ENCODE measurements around the gene QPCT.

The QPCT gene

DNA sequence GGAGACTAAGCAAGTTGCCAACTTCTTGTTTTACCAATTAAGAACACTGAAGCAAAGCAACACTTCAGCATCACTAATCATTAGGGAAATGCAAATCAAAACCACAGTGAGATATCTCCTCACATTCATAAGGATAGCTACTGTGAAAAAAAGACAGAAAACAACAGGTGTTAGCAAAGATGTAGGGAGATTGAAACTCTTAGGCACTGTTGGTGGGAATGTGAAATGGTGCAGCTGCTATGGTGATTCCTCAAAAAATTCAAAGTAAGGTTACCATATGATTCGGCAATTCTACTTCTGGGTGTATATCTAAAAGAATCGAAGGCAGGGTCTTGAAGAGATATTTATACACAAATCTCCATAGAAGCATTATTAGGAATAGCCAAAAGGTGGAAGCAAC, 11.2 kb upstream of the QPCT start:
- TF ChIP-seq, protein P1, sequence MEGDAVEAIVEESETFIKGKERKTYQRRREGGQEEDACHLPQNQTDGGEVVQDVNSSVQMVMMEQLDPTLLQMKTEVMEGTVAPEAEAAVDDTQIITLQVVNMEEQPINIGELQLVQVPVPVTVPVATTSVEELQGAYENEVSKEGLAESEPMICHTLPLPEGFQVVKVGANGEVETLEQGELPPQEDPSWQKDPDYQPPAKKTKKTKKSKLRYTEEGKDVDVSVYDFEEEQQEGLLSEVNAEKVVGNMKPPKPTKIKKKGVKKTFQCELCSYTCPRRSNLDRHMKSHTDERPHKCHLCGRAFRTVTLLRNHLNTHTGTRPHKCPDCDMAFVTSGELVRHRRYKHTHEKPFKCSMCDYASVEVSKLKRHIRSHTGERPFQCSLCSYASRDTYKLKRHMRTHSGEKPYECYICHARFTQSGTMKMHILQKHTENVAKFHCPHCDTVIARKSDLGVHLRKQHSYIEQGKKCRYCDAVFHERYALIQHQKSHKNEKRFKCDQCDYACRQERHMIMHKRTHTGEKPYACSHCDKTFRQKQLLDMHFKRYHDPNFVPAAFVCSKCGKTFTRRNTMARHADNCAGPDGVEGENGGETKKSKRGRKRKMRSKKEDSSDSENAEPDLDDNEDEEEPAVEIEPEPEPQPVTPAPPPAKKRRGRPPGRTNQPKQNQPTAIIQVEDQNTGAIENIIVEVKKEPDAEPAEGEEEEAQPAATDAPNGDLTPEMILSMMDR (IDR thresholded peaks at IDR 0.05; ENCODE audit: borderline replicate concordance, insufficient read depth, low read depth, low read length) = no peak
- H3K4me3 ChIP-seq (ENCODE audit: low read depth, low read length) = no peak overlapping the region

DNA sequence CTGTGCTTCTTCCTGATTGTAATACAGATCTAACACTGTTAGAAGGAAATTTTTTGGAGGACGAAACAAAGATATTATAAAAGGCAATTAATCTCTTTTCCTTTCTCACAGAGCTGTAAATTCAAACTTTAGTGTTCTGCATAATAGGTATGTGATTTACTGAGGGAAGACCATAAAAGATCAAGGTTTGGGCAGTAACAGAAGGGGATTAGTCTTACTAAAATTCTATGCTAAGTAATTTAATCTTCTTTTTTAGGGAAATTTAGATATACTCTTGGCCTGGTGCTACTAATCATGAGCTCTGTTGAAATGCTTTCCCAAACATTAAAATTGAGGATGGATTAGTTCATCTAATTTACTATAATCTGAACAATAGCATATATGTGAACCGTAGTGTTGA, 8.8 kb upstream of the QPCT start:
- TF ChIP-seq, protein P1 (IDR thresholded peaks at IDR 0.05; ENCODE audit: borderline replicate concordance, insufficient read depth, low read depth, low read length) = no peak
- no peak overlapping the region for H3K4me3 ChIP-seq (ENCODE audit: low read depth, low read length)

DNA sequence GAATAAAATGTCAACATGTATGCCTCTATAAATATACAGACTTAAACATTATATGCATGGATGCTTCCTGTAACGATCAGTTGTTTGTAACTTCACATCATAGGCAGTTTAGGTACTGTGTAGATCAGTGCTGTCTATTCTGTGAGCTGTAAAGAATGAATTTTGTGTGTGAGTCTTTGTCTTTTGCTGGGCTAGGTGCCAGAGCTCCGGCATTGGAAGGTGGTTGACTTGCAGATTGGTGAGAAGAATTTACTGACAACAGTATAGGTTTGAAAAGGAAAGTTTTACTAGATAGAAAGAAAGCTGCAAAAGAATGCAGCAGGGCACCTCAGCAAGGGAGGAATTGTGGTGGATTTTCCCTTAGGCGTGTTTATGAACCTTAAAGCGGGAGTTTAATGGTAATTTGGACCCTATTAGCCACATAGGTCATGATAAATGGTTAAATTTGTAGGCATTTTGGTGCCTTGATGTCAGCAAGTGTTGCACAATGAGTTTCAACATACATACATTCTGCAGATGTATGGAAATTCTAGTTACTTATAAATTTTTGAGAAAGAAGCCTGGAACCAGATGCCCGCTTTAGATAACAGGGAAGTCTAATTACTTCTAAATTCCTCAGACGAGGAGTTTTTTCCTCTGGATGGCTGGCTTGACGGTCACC, 6.7 kb upstream of the QPCT start:
- TF ChIP-seq, protein P1 (IDR thresholded peaks at IDR 0.05; ENCODE audit: borderline replicate concordance, insufficient read depth, low read depth, low read length) = no peak
- no peak overlapping the region for H3K4me3 ChIP-seq (ENCODE audit: low read depth, low read length)

DNA sequence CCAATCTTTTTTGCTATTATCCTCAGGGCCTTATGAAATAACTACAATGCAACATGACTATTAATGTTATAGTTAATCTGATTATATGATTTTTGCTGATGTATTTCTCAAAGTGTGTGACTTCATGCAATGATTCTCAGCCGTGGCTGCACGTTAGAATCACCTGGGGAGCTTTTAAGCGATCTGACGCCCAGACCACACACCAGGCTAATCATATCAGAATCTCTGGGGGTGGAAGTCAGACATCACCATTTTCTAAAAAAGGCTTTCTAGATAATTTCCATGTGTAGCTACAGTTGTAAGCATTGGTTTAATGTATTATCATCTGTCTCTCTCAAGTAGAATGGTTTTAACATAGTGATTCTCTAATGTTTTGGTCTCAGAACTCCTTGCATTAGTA, 5.5 kb upstream of the QPCT start:
- TF ChIP-seq, protein P1 (IDR thresholded peaks at IDR 0.05; ENCODE audit: borderline replicate concordance, insufficient read depth, low read depth, low read length) = no peak
- H3K4me3 ChIP-seq (ENCODE audit: low read depth, low read length) = no peak overlapping the region

DNA sequence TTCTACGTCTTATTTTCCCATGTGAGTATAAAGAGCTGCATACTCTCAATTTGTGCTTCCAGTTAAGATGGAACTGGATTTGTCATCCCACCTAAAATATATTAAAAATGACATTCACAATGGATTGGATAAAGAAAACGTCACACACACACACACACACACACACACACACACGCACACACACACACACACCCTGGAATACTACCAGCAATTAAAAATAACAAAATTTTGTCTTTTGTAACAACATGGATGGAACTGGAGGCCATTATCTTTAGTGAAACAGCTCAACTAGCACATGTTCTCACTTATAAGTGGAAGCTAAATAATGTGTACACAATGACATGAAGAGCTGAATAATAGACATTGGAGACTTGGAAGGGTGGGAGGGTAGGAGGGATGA, 3.8 kb upstream of the QPCT start:
- no peak overlapping the region for H3K4me3 ChIP-seq (ENCODE audit: low read depth, low read length)

DNA sequence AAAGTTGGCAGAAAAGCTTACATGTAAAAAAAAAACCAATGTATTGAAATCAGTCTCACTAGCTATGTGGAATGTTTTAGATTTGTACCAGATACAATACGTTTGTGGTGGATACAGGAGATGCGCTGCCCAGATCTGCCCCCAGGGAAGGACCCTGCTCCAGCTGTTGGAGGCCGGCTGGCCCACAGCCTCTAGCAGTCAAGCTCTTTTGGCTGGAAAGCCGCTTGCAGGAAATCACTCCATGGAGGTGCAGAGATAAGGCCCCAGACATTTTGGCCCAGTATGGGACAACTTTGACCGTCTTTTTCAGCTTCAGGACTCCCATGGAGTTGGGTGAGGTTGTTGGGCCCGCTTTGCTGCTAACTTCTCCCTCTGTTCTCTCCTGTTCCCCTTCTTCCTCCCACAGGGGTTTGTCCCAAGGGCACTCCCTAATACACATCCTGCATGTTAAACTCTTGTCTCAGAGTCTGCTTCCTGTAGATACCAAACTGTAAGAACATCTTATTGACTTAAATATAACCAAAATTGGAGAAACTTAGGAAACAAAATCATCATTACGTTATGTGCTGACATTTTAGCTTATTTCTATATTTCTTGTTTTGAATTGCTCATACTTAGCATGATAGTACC, 1.7 kb upstream of the QPCT start:
- TF ChIP-seq, protein P1 (IDR thresholded peaks at IDR 0.05; ENCODE audit: borderline replicate concordance, insufficient read depth, low read depth, low read length) = no peak

More for the DNA sequence above, 3.8 kb upstream of the QPCT start:
- TF ChIP-seq, protein P1 (IDR thresholded peaks at IDR 0.05; ENCODE audit: borderline replicate concordance, insufficient read depth, low read depth, low read length) = no peak

More for the DNA sequence above, 1.7 kb upstream of the QPCT start:
- no peak overlapping the region for H3K4me3 ChIP-seq (ENCODE audit: low read depth, low read length)

Measured in GM12875 (cell line).